HG02884 (cell line): ENCODE results near the gene PCDHGB6.
"Not testable (repeated sequence)": the region's sequence is repeated elsewhere in the genome, so short reads cannot be mapped to it uniquely, and the experiment has no call there.

Source experiments
- ATAC-seq: cut with Tn5 transposase; IDR thresholded peaks from one replicate; pipeline ENCODE4 v1.9.1; 2021; ENCODE audit warnings: mild to moderate bottlenecking, moderate library complexity; ENCODE audit not compliant: unreplicated experiment

Gene PCDHGB6

DNA sequence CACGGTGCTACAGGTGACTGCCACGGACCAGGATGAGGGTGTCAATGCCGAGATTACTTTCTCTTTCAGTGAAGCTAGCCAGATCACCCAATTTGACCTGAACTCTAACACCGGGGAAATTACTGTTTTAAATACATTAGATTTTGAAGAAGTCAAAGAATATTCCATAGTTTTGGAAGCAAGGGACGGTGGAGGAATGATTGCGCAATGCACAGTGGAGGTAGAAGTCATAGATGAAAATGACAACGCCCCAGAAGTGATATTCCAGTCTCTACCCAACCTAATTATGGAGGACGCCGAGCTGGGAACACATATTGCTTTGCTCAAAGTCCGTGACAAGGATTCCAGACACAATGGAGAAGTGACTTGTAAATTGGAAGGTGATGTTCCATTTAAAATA, 19.2 kb upstream of the PCDHGB6 start:
- no peak for ATAC-seq

GRCh38 chr5:141389153-141390042, 18.4 kb upstream of the PCDHGB6 start:
- ATAC-seq = no peak

DNA sequence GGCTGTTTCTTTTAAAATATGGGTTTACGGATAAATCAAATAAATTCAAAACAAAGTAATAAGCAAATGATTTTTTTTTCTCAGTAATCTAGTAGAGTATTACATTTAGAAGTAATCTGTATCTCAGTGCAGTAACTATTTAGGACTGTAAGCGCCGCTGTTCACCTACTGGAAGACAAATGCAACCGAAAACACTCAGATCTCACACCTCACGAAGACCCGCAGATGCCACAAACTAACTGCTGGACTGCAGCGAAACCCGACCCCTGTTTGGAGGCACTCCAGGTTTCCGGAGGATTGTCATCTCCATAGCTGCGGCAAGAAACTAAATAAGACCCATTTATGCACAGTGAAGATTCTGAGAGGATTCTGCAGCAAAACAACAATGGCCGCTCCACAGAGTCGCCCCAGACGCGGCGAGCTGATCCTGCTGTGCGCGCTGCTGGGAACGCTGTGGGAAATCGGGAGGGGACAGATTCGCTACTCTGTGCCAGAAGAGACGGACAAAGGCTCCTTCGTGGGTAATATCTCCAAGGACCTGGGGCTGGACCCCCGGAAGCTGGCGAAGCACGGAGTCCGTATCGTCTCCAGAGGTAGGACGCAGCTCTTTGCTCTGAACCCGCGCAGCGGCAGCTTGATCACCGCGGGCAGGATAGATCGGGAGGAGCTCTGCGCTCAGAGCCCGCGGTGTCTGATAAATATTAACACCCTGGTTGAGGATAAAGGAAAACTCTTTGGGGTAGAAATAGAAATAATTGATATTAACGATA, 15.2 kb upstream of the PCDHGB6 start, which contains the start of gene PCDHGA8:
PCDHGA8 (plus strand) TSS at position 205 of the 770 bp plus-strand sequence; CDS start at position 386, 181 bp downstream.
- ATAC-seq = no peak

- no peak for ATAC-seq
Observed at GRCh38 chr5:141393267-141393666, 14.6 kb upstream of the PCDHGB6 start.

DNA sequence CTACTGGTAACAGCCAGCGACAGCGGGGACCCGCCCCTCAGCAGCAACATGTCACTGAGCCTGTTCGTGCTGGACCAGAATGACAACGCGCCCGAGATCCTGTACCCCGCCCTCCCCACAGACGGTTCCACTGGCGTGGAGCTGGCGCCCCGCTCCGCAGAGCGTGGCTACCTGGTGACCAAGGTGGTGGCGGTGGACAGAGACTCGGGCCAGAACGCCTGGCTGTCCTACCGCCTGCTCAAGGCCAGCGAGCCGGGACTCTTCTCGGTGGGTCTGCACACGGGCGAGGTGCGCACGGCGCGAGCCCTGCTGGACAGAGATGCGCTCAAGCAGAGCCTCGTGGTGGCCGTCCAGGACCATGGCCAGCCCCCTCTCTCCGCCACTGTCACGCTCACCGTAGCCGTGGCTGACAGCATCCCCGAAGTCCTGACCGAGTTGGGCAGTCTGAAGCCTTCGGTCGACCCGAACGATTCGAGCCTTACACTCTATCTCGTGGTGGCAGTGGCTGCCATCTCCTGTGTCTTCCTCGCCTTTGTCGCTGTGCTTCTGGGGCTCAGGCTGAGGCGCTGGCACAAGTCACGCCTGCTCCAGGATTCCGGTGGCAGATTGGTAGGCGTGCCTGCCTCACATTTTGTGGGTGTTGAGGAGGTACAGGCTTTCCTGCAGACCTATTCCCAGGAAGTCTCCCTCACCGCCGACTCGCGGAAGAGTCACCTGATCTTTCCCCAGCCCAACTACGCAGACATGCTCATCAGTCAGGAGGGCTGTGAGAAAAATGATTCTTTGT, 13.2 kb upstream of the PCDHGB6 start:
- not testable (repeated sequence) for ATAC-seq

DNA sequence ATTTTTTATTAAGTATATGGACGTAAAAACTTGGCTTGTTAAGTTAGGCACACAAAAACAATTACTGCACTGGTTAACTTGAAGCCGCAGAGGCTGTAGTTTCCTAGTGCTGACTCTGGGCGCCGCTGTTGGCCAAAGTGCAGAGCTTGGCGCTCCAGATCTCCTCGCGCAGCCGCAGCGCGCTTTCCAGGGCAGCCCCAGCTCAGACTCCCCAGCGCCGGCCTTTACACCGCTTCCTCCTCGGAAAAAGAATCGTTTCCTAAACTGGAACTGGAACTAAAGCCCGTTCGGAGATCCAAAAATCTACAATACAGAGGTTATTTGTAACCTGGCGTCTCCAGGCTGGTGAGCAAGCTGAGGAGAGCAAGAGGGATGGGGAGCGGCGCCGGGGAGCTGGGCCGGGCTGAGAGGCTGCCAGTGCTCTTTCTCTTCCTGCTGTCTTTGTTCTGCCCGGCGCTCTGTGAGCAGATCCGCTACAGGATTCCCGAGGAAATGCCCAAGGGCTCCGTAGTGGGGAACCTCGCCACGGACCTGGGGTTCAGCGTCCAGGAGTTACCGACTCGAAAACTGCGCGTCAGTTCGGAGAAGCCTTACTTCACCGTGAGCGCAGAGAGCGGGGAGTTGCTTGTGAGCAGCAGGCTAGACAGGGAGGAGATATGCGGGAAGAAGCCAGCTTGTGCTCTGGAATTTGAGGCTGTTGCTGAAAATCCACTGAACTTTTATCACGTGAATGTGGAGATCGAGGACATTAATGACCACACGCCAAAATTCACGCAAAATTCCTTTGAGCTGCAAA, 9.9 kb upstream of the PCDHGB6 start, which contains the start of gene PCDHGB5:
PCDHGB5 (plus strand) TSS at position 192 of the 796 bp plus-strand sequence; CDS start at position 373, 181 bp downstream.
- ATAC-seq = peak; percentile 63

- no peak for ATAC-seq
Observed at GRCh38 chr5:141398608-141399007, 9.2 kb upstream of the PCDHGB6 start.

- ATAC-seq = no peak
Observed at GRCh38 chr5:141399555-141400258, 8.1 kb upstream of the PCDHGB6 start.

DNA sequence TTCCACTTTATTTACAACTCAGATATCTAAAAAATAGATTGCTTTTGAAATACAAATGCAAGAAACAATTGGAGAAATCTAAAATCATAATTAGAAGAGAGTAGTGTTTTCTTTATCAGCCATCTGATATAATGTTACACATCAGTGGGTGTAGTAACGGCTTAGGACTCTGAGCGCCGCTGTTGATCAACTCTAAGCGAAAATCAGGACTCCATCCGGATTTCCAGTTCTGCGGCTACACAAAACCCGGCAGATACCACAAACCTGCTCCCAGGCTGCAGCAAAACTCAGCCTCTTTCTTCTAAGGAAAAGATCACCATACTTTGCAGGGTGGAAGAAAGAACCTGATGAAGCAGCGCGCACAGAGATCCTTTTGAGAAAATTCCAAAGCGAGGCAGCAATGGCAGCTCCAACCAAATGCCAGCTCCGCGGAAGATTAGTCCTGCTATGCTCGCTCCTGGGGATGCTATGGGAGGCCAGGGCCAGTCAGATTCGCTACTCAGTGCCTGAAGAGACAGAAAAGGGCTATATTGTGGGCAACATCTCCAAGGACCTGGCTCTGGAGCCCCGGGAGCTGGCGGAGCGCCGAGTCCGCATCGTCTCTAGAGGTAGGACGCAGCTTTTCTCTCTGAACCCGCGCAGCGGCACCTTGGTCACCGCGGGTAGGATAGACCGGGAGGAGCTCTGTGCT, 5.1 kb upstream of the PCDHGB6 start, which contains the start of gene PCDHGA9:
PCDHGA9 (plus strand) TSS at position 226 of the 691 bp plus-strand sequence; CDS start at position 401, 175 bp downstream.
- no peak for ATAC-seq

GRCh38 chr5:141403387-141403786, 4.4 kb upstream of the PCDHGB6 start:
- no peak for ATAC-seq

- ATAC-seq = no peak
Observed at GRCh38 chr5:141409598-141410306, 1.9 kb downstream of the PCDHGB6 start.

GRCh38 chr5:141411575-141411974, 3.8 kb downstream of the PCDHGB6 start:
- ATAC-seq = no peak

DNA sequence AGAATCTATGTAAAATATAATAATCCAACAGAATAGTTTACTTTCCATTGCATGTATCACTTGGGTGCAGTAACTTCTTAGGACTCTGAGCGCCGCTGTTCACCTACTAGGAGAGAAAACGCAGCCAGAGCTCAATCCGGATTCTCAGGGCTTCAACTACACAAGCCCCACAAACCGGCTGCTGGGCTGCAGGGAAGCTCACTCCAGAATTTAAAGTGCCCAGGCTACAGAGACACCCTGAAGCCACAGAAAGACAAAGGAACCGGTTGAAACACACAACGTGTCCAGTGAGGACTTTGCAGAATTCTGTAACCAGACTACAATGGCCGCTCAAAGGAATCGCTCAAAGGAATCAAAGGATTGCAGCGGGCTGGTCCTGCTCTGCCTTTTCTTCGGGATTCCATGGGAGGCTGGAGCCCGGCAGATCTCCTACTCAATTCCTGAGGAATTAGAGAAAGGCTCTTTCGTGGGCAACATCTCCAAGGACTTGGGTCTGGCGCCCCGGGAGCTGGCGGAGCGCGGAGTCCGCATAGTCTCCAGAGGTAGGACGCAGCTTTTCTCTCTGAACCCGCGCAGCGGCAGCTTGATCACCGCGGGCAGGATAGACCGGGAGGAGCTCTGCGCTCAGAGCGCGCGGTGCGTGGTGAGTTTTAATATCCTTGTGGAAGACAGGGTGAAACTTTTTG, 5.2 kb downstream of the PCDHGB6 start, which contains the start of gene PCDHGA10:
PCDHGA10 (plus strand) TSS at position 134 of the 686 bp plus-strand sequence; CDS start at position 323, 189 bp downstream.
- ATAC-seq = peak; percentile 72

GRCh38 chr5:141413540-141414069, 5.8 kb downstream of the PCDHGB6 start:
- ATAC-seq = no peak

- ATAC-seq = not testable (repeated sequence)
Observed at GRCh38 chr5:141414548-141415274, 6.9 kb downstream of the PCDHGB6 start.

DNA sequence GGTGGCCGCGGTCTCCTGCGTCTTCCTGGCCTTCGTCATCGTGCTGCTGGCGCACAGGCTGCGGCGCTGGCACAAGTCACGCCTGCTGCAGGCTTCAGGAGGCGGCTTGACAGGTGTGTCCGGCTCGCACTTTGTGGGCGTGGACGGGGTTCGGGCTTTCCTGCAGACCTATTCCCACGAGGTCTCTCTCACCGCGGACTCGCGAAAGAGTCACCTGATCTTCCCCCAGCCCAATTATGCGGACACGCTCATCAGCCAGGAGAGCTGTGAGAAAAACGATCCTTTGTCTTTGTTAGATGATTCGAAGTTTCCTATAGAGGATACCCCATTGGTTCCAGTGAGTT, 7.4 kb downstream of the PCDHGB6 start:
- not testable (repeated sequence) for ATAC-seq
